Measurements from ENCODE around the gene CARD16. TPM values are rescaled to one million over a fixed set of nuclear protein-coding genes. Genes with fewer than 3 reads are reported as not detected.
A peak's percentile ranks its signal among the peaks of the same experiment; 100 is the strongest.

The CARD16 gene
- total RNA-seq, 1 donor from 2014 or later = 15.5 TPM

DNA sequence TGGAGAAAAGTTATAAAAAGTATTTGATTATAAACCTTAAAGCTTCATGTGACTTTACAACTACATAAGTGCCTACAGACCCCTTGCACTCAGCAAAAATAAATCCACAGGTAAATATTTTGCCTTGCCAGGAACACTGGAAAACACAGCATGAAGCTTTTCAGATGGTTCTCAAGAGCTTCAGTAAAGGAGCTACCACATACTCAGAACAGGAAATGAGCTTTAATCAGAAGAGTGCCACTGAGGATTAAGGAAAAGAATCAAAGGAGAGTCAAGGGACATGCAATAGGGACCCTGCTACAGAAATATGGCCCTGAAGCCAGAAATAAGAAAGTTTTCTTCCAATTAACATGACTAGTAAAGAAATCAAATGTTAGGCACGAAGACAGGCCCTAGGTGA is 11.4 kb downstream of the CARD16 start:
- no peak for DNase-seq (ENCODE audit: low spot score in 2 of 2)
- H3K27me3 ChIP-seq = no peaks in the 10 kb centered on the region
- H3K36me3 ChIP-seq = peaks cover 0 to 3% of the 10 kb centered on the region in 2 donors
- H3K9me3 ChIP-seq = no peaks in the 10 kb centered on the region
- H3K4me1 ChIP-seq = no peaks in the 10 kb centered on the region
- no peak overlapping the region for H3K27ac ChIP-seq
- intact Hi-C loops (cut with DNase I) = no loop called here
- TF ChIP-seq, protein P1, sequence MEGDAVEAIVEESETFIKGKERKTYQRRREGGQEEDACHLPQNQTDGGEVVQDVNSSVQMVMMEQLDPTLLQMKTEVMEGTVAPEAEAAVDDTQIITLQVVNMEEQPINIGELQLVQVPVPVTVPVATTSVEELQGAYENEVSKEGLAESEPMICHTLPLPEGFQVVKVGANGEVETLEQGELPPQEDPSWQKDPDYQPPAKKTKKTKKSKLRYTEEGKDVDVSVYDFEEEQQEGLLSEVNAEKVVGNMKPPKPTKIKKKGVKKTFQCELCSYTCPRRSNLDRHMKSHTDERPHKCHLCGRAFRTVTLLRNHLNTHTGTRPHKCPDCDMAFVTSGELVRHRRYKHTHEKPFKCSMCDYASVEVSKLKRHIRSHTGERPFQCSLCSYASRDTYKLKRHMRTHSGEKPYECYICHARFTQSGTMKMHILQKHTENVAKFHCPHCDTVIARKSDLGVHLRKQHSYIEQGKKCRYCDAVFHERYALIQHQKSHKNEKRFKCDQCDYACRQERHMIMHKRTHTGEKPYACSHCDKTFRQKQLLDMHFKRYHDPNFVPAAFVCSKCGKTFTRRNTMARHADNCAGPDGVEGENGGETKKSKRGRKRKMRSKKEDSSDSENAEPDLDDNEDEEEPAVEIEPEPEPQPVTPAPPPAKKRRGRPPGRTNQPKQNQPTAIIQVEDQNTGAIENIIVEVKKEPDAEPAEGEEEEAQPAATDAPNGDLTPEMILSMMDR (IDR thresholded peaks at IDR 0.05) = no peak
- peak overlapping the region; percentile 46 to 53 for H3K4me3 ChIP-seq

DNA sequence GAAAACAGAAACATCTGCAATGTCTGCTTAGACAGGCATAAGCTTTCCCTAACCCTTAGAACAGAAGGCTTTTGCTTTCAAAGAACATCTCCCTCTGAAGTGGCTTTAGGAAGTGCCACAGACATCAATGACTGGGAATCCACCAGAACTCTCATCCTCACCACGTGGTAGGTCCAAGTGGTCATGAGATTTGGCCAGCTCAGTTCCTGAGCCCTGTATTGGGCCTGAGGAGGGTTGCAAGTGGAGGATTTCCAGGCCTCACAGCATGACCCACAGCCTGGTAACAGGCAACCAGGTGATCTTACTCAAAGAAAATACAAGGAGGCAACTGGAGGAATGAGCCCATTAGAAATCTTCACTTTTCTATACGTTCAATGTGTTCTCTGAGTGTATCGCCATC is 11.8 kb downstream of the CARD16 start:
- intact Hi-C loops (cut with DNase I) = no loop called here
- TF ChIP-seq, protein P1 (IDR thresholded peaks at IDR 0.05) = no peak
- H3K4me3 ChIP-seq = no peak overlapping the region

DNA sequence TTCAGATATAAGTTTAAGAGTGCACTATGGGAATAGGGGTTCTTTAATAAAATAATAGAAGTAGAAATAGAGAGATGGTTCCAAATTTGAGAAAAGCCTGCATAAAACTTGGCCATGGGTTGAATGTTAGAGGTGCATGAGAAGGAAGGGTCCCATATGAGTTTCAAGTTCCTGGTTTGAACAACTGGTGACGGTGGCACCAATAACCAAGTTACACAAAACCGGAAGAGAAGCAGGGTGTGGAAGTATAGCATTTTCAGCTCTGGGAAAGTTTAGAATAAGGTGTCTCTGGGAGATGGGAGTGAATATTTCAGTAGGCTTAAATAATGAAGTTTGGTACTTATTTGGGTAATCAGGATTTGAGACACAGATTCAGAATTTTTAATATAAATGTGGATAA is 12.6 kb downstream of the CARD16 start:
- intact Hi-C loops (cut with DNase I) = no loop called here
- Histone ChIP-seq H3K4me3 (no peak overlapping the region), H3K9me3 (no peaks in the 10 kb centered on the region), H3K27me3 (no peaks in the 10 kb centered on the region), H3K36me3 (peaks cover 0 to 5% of the 10 kb centered on the region in 2 donors), H3K4me1 (no peaks in the 10 kb centered on the region), H3K27ac (no peak overlapping the region)
- TF ChIP-seq, protein P1 (IDR thresholded peaks at IDR 0.05) = no peak
- no peak for DNase-seq (ENCODE audit: low spot score in 2 of 2)

More for the DNA sequence above, 11.8 kb downstream of the CARD16 start:
- no peak for DNase-seq (ENCODE audit: low spot score in 2 of 2)
- Histone ChIP-seq H3K27me3 (no peaks in the 10 kb centered on the region), H3K27ac (no peak overlapping the region), H3K9me3 (no peaks in the 10 kb centered on the region), H3K36me3 (peaks cover 0 to 5% of the 10 kb centered on the region in 2 donors), H3K4me1 (no peaks in the 10 kb centered on the region)

DNA sequence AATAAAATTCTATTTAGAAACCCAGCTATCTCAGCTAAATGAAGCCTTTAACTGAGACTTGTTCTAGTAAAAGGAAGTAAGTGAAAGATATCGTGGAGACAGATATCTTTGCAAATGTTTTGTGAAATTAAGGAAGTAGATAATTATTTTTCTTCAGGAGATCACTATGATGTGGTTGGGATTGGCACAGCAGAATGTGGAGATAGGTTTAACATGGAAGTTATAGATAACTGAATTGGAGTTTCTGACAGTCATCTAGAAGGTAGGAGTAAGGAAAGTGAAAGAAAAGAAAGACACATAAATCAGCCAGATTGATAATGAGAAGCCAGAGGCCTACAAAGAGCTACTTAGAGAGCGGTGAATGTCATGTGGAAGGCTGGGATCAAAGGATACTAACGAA is 17.5 kb downstream of the CARD16 start:
- Histone ChIP-seq H3K27me3 (no peaks in the 10 kb centered on the region), H3K4me1 (no peaks in the 10 kb centered on the region), H3K4me3 (no peak overlapping the region), H3K9me3 (no peaks in the 10 kb centered on the region), H3K27ac (no peak overlapping the region), H3K36me3 (peaks cover 0 to 5% of the 10 kb centered on the region in 2 donors)
- intact Hi-C loops (cut with DNase I) = no loop called here
- DNase-seq (ENCODE audit: low spot score in 2 of 2) = no peak
- TF ChIP-seq, protein P1 (IDR thresholded peaks at IDR 0.05) = no peak

DNA sequence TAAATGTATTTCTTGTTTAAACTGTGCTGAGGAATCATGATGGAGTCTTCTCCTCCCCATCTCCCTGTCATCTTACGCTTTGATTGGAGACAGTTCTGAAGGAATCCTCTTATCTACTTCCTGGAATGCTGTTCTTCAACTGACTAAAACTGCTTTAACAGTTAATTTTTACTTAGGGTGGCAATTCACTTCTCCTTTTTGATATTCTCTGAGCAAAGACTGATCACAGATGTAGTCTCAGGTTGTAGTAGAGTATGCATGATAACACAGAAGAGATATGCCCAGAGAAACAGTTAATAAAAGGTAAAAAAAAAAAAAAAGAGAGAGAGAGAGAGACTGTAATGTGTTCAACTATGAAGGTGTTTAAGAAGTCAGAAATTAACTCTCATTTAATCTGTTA is 20.7 kb downstream of the CARD16 start:
- Histone ChIP-seq H3K27ac (no peak overlapping the region), H3K4me1 (no peaks in the 10 kb centered on the region), H3K27me3 (no peaks in the 10 kb centered on the region), H3K36me3 (peaks cover 0 to 5% of the 10 kb centered on the region in 2 donors), H3K4me3 (no peak overlapping the region), H3K9me3 (no peaks in the 10 kb centered on the region)
- no peak for DNase-seq (ENCODE audit: low spot score in 2 of 2)
- intact Hi-C loops (cut with DNase I) = no loop called here
- TF ChIP-seq, protein P1 (IDR thresholded peaks at IDR 0.05) = no peak

DNA sequence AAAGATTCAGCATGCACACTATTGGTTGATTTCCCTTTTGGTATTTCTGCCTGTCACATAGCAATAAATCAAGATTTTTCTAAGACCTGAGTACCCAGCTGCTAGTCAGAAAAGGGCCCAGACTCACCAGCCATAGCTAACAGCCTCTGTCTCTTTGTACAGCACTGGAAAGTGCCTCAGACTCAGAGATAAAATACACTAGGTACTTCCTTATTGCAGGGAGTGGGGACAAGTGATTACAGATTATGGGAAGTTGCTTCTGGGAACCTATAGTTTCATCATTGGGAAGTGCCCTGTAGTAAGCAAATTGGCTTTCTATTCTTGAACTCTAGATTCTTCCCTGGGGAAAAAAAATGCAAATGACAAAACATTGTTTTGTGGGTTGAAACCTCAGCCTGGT is 22.1 kb downstream of the CARD16 start, which contains the start of gene CASP5:
Gene CASP5, minus strand, starts transcription at position 166 of the 400 bp plus-strand sequence. Its CDS starts 32 bp downstream, at position 134.
- TF ChIP-seq, protein P1 (IDR thresholded peaks at IDR 0.05) = no peak
- Histone ChIP-seq H3K4me3 (no peak within 1 kb of the TSS), H3K27me3 (no peaks in the 10 kb centered on the region), H3K27ac (no peak within 1 kb of the TSS), H3K36me3 (no peaks in the 10 kb centered on the region), H3K9me3 (no peaks in the 10 kb centered on the region), H3K4me1 (no peaks in the 10 kb centered on the region)
- intact Hi-C loops (cut with DNase I) = no loop called here
- no peak for DNase-seq (ENCODE audit: low spot score in 2 of 2)

All from ascending aorta (tissue), 2 donors.